A204.1 (cell line): ENCODE results near the gene MMP24.
"Not testable (repeated sequence)": the region's sequence is repeated elsewhere in the genome, so short reads cannot be mapped to it uniquely, and the experiment has no call there.

ENCODE experiments used
- FAIRE-seq: peaks from 2 replicates; lab custom pipeline; 2012; peaks lifted over from hg19 to GRCh38; lab: Jason Lieb, UNC

The MMP24 gene

GRCh38 chr20:35223941-35224340 lies 2.5 kb upstream of the MMP24 start:
- FAIRE-seq, result no peak

GRCh38 chr20:35224536-35224935 lies 2.0 kb upstream of the MMP24 start:
- no peak for FAIRE-seq

GRCh38 chr20:35225319-35226125 lies 968 bp upstream of the MMP24 start:
- FAIRE-seq, result no peak

GRCh38 chr20:35226884-35227681 lies 593 bp downstream of the MMP24 start:
- FAIRE-seq, result no peak

GRCh38 chr20:35232575-35232974 lies 6.1 kb downstream of the MMP24 start:
- FAIRE-seq, result no peak

GRCh38 chr20:35235881-35236280 lies 9.4 kb downstream of the MMP24 start:
- FAIRE-seq, result no peak

GRCh38 chr20:35237486-35237885 lies 11.0 kb downstream of the MMP24 start:
- no peak for FAIRE-seq

- no peak for FAIRE-seq
These were observed 11.7 kb downstream of the MMP24 start for GRCh38 chr20:35238170-35238569.

GRCh38 chr20:35238735-35239134 lies 12.2 kb downstream of the MMP24 start:
- FAIRE-seq, result no peak

GRCh38 chr20:35240083-35240810 lies 13.8 kb downstream of the MMP24 start:
- no peak for FAIRE-seq

GRCh38 chr20:35240811-35241293 lies 14.4 kb downstream of the MMP24 start:
- FAIRE-seq, result no peak

- no peak for FAIRE-seq
These were observed 16.8 kb downstream of the MMP24 start for GRCh38 chr20:35243317-35243716.

GRCh38 chr20:35243986-35244385 lies 17.5 kb downstream of the MMP24 start:
- no peak for FAIRE-seq

- no peak for FAIRE-seq
These were observed 20.2 kb downstream of the MMP24 start for GRCh38 chr20:35246723-35247122.

- no peak for FAIRE-seq
These were observed 22.4 kb downstream of the MMP24 start for GRCh38 chr20:35248641-35249475.

GRCh38 chr20:35251613-35251940 lies 25.1 kb downstream of the MMP24 start:
- FAIRE-seq, result no peak

- no peak for FAIRE-seq
These were observed 25.6 kb downstream of the MMP24 start for GRCh38 chr20:35252037-35252461.

- not testable (repeated sequence) for FAIRE-seq
These were observed 26.1 kb downstream of the MMP24 start for GRCh38 chr20:35252598-35252997.

GRCh38 chr20:35253010-35253409 lies 26.5 kb downstream of the MMP24 start:
- FAIRE-seq, result no peak

GRCh38 chr20:35254448-35254999 lies 28.0 kb downstream of the MMP24 start:
- no peak for FAIRE-seq

- no peak for FAIRE-seq
These were observed 30.9 kb downstream of the MMP24 start for GRCh38 chr20:35257175-35257909.
